OCI-LY3 (cell line): ENCODE measurements around the gene PNPLA8.

ENCODE experiments used
- EZH2phosphoT487 ChIP-seq: fragments of 200-600 bp; shearing (Covaris generic); IDR thresholded peaks from 2 replicates; pipeline ENCODE4 v1.6.1; 2018; ENCODE audit warnings: antibody characterized with exemption, mixed run types, low read depth
- TF ChIP-seq, protein P1 (sequence below): fragments of 200-600, 300-600 bp; sonication (generic); IDR thresholded peaks from 2 replicates; pipeline ENCODE4 v1.5.1; 2014; ENCODE audit warnings: antibody characterized with exemption, low read length, low read depth

DNA sequence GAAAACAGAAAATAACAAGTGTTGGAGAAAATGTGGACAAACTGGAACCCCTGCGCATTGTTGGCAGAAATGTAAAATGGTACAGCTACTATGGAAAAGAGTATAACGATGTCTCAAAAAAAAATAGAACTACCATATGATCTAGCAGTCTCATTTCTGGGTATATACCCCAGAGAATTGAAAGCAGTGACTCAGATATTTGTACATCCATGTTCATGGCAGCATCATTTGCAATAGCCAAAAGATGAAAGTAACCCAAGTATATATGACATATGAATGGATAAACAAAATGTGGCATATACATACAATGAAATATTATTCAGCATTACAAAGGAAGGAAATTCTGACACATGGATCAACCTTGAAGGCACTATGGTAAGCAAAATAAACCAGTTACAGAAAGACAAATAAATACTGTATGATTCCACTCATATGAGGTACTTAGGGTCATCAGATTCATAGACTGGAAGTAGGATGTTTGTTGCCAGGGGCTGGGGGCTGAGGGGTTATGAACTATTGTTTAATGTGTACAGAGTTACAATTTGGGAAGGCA lies 74.6 kb downstream of the PNPLA8 start:
- TF ChIP-seq, protein P1, sequence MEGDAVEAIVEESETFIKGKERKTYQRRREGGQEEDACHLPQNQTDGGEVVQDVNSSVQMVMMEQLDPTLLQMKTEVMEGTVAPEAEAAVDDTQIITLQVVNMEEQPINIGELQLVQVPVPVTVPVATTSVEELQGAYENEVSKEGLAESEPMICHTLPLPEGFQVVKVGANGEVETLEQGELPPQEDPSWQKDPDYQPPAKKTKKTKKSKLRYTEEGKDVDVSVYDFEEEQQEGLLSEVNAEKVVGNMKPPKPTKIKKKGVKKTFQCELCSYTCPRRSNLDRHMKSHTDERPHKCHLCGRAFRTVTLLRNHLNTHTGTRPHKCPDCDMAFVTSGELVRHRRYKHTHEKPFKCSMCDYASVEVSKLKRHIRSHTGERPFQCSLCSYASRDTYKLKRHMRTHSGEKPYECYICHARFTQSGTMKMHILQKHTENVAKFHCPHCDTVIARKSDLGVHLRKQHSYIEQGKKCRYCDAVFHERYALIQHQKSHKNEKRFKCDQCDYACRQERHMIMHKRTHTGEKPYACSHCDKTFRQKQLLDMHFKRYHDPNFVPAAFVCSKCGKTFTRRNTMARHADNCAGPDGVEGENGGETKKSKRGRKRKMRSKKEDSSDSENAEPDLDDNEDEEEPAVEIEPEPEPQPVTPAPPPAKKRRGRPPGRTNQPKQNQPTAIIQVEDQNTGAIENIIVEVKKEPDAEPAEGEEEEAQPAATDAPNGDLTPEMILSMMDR = no peak
- no peak for TF ChIP-seq EZH2phosphoT487
